GM18507 (cell line): ENCODE results near the gene ASIC5.
"Not testable (repeated sequence)": the region's sequence is repeated elsewhere in the genome, so short reads cannot be mapped to it uniquely, and the experiment has no call there.

ENCODE experiments used
- DNase-seq: peaks from one replicate; pipeline ENCODE4 v3.0.0; 2011; ENCODE audit warnings: low read depth; ENCODE audit not compliant: insufficient read length; ENCODE audit errors: extremely low spot score
- FAIRE-seq: peaks from 2 replicates; lab custom pipeline; 2011; peaks lifted over from hg19 to GRCh38; lab: Jason Lieb, UNC

ASIC5 gene, protein sequence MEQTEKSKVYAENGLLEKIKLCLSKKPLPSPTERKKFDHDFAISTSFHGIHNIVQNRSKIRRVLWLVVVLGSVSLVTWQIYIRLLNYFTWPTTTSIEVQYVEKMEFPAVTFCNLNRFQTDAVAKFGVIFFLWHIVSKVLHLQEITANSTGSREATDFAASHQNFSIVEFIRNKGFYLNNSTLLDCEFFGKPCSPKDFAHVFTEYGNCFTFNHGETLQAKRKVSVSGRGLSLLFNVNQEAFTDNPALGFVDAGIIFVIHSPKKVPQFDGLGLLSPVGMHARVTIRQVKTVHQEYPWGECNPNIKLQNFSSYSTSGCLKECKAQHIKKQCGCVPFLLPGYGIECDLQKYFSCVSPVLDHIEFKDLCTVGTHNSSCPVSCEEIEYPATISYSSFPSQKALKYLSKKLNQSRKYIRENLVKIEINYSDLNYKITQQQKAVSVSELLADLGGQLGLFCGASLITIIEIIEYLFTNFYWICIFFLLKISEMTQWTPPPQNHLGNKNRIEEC

DNA sequence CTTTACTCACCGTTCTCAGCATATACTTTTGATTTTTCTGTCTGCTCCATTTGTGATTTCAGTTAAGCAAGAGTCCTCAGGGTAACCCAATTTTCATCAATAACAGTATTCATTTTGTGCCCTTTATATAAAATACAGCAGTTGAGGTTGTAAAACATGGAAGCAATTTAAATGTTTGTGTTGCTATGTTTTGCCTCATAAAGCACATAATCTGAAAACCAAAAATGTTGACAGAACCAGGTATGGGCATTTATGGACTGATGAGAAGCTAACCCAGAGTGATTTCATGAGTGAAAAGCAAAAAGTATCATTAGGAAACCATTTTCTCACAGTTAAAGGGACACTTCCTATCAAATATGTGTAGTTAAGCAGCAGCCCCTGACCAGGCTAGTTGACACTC, at the start of gene ASIC5:
ASIC5 (minus strand) TSS at position 101 of the 400 bp plus-strand sequence; CDS start at position 50, 51 bp downstream.
- no peak for FAIRE-seq
- no peak for DNase-seq

DNA sequence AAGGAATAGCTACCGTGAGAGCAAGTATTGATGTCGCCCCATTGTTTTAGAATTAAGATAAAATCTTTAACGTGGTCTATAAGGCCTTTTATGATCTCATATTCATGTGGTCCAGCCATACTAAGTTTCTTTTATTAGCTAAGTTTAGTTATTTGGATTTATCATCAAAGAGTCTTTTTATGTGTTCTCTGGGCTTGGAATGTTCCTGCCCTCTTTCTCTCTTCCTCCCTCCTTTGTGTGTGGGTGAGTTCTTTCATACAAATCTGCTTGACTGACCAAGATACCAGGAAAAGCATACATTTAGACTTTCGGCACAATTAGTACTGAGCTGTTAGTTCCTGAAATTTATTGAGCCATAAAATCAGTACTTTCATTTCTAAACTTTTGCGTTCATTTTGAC, 48.7 kb upstream of the ASIC5 start:
- no peak for FAIRE-seq

DNA sequence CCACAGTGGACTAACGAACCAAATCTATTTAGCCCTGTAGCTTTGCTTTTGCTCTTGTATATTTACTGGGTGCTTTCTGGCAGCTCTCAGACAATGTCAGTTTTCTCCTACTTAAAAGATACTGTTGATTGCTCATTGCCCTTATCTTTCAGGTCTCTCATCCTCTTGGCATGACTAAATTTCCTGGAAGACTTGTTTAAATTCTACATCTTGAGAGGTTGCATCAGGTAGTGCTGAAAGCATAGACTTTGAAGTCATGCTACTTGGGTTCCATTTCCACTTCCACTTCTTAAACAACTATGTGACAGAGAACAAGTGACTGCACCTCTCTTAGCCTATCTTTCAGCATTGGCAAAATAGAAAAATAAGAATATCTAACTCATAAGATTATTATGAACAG, 45.8 kb upstream of the ASIC5 start:
- no peak for FAIRE-seq
- DNase-seq, result no peak

More for the DNA sequence above, 48.7 kb upstream of the ASIC5 start:
- DNase-seq, result no peak

DNA sequence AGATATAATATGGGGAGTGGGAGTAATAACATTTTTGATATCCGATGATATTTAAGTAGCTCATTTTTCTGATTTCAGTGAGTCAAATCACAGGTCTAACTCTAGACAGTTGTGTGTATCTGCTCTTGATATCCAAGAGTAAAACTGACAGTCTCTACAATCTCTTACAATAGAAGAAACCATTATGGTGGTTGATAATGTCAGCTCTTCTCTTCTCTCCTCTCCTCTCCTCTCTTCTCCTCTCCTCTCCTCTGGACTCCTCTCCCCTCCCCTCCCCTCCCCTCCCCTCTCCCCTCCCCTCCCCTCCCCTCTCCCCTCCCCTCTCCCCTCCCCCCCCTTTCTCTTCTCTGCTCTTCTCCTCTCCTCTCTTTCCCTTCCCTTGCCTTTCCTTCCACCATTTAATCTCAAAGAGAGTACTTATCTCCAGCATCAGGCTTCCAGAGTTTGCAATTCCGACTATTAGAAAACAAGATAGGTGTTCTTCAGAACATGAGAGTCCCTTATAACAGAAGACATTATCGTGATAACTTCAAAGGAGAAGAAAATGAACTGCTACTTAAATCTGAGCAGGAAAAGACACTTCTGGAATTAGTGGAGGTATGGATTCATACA, 43.6 kb upstream of the ASIC5 start:
- FAIRE-seq, result no peak

DNA sequence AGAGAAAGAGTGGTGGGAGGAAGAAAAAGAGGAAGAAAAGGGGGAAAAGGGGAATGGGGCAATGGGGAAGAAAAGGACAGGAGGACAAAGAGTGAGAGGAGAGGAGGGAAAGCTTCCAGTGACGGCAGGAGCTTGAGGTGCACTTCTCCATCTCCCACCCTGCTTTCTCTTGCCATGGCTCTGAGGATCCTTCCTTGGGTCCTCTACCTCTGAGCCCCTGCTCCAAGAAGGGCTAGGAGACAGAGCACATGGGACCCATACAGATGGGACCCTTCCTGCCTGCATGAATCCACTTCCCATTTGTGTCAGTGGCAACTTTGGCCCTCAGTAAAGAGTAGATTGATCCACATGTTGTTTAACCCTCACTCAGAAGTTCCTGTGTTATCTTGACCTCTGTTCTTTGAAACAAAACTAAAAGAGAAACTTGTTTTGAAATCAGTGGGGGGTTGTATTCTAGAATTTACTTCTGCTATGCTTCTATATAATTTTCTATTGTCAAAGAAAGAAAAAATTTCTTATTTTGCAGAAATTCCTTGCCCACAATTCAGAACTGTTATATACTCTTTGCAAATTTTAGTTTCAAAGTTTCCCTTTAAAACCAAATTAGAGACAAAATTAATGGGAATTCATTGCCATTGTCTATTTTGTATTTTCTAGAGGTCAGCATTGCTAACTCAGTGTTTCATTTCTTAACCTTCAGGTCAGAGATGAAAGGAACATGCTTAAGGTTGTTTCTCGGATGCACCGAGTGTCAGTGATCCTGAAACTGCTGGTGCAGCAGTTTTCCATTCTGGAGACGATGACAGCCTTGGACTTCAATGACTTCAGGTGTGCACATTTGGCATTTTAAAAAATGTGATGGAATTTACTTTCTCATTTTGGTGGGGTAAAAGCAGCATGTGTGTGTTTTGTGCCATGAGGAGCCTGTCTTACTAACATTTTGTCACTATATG, 42.4 kb upstream of the ASIC5 start:
- no peak for DNase-seq
- FAIRE-seq, result no peak

More for the DNA sequence above, 43.6 kb upstream of the ASIC5 start:
- no peak for DNase-seq

DNA sequence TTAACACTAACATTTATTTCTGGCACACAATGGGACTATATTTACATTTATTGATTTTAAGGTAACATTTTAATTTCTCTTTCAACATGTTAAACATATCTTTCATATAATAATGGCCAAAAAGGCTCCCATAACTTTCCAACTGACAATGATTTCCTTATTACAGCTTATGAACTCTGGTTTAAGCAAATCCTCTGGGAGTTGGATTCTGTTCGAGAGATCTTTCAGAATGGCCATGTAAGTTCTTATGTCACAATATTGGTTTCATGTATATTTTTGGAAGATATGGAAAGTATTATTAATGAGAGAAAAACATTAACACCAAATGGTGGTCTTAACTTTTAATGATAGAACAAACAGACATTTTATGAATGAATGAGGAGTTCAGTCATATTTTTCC, 41.5 kb upstream of the ASIC5 start:
- DNase-seq (no peak), FAIRE-seq (no peak)

DNA sequence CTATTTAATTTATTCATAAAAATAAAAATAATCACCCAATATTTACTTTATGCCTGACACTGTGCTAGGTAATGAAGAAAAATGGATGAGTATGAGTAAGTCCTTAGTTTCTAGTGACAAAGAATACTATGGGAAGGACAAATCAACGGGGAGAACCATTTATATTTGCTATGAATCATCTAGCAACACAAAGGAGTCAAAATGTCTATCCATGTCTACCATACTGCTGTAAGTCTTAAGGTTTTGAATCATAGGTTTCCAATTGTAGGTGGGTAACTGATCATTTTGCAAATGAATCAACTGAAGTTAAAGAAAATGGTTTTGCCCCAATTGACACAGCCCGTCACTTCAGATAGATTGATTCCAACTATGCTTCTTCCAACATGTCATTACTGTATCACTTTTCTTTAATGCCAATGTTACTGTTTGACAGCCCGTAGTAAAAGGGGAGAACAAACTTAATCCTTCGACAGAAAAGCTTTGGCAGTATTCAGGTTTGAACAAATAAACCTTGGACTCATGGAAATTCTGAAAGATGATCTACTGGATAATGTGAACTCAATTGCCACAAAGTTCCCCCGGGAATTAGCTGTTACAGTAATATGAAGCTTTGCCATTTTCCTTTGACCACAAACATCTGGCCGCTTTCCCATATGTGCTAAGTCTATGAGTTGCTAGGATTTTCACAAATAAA, 40.6 kb upstream of the ASIC5 start:
- DNase-seq, result no peak
- no peak for FAIRE-seq

DNA sequence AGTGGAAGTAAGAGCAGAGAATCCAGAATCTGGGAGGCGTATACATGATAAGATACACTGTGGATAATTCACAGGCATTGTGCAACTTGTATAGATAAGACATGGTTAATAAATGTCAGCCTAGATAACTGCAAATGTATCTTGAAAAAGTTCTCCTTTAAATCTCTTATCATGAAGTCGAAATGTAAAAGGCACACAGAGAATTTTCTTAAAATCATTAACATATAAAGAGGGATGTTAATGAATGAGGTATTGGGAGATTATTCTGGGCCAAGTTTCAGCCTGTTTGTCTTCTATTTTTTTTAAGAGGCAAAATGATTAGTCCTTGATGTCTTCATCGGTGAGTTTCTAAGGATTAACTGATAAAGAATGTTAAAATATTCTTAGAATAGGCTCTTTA, 38.3 kb upstream of the ASIC5 start:
- no peak for DNase-seq
- FAIRE-seq, result no peak

DNA sequence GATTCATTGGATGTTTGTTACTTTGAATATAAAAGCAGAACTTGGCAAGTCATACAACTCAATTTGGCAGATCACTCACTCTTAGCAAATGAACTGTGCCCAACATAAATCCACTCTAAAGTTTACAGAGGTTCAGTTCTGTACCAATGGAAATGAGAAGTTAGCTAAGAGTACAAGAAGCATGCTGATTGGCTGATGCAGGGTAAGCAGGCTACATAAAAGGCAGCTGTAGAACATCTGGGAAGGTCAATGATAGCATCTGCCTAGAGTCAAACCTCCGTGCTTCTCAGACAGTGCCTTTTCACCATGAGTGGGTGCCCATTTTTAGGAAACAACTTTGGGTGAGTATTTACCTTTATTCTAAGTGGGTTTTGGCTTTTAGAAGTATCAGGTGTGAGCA, 37.4 kb upstream of the ASIC5 start, which contains the start of gene TDO2:
TDO2 (plus strand) TSS at position 244 of the 400 bp plus-strand sequence; CDS start at position 307, 63 bp downstream.
- DNase-seq (no peak), FAIRE-seq (no peak)

DNA sequence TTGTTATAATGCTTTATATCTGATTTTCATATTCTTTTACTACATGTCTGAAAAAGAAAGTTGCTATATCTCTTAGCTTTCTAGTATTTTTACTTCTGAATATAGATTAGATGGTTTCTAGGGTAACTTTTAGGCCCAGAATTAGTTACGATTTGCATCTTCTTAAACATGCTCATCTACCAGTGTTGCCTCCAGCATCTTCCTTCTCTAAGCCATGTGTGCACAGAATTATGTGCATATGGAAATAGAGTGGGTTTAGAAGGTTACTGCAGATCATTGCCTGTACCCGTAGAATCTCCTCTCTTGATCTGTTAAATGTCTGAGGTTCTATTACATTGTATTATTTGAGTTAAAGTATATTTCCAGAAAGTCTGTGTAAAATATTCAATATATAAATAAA, 34.9 kb upstream of the ASIC5 start:
- FAIRE-seq (no peak), DNase-seq (no peak)

DNA sequence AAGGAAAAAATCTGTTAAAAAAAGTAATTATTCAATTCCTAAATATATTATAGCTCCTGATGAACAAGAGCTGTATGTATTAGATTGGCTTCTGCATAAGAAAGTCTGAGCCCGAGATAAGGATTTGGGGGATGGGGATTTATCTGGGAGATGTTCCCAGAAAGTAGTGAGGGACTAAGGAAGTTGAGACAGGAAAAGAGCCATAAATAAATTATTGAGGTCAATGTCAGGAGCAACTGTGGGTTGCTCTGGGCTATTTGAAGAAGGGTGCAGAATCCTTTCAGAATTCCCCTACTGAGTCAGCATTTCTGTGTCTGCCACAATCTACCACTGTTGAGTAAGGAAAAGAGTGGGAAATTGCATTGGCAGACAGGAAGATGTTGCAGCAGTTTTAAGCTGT, 34.3 kb upstream of the ASIC5 start:
- DNase-seq, result no peak
- FAIRE-seq, result no peak

DNA sequence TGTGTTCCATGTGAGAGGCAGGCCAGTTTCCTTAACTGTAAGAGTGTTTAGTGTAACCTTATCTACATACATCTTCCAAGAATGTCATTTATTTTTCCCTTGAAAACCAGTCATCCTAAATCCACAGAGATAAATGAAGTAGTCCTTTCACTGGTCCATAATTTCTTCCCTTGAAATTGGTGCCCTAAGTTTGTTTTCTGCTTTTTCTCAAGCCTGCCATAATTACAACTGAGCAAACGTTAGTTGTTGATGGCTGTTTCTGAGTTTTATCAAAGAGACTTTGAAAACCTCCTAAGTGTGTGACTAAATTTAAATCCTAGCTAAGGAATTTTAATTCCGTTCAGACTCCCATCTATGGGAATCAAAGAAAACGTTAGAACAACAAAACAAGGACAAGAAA, 33.8 kb upstream of the ASIC5 start:
- DNase-seq (no peak), FAIRE-seq (no peak)

DNA sequence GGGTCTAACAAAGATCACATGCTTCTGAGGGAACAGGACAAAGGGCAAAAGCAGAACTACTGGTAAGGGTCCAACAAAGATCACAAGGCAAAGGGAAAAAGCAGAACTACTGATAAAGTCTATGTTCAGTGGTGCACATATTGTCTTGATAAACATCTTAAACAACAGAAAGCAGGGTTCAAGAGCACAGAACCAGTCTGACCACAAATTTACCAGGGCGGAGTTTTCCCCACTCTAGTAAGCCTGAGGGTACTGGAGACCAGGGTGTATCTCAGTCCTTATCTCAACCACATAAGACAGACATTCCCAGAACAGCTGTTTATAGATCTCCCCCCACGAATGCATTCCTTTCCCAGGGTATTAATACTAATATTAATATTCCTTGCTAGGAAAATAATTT, 32.3 kb upstream of the ASIC5 start:
- DNase-seq, FAIRE-seq: not testable (repeated sequence)

DNA sequence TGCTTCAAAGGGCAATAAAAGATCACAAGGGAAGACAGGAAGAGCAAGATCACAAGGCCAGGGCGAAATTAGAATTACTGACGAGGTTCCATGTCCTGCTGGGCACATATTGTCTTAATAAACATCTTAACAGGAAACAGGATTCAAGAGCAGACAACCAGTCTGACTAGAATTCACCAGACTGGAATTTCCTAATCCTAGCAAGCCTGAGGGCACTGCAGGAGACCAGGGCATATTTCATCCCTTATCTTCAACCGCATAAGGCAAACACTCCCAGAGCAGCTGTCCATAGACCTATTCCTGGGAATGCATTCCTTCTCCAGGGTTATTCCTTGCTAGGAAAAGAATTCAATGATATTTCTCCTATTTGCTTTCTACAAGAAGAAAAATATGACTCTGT, 25.0 kb upstream of the ASIC5 start:
- FAIRE-seq, result no peak
- no peak for DNase-seq

DNA sequence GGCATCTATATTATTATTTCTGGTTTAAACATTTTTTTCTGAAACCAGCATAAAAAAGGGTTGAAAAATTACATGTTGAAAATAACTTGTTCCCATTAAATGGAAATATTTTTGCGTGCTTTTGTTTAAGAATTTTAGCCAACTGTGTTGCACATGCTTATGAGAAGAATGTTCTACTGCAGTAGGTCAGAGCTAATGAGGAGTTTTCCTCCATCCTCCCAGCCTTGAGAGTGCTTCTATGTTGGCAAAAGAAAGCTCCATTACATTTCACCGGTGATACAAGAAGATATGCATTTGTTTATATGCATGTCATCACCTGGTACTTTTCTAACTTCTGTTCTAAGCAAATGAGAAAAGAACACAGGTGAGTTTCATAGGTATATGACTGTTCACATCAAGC, 23.9 kb upstream of the ASIC5 start:
- FAIRE-seq, result no peak
- no peak for DNase-seq

DNA sequence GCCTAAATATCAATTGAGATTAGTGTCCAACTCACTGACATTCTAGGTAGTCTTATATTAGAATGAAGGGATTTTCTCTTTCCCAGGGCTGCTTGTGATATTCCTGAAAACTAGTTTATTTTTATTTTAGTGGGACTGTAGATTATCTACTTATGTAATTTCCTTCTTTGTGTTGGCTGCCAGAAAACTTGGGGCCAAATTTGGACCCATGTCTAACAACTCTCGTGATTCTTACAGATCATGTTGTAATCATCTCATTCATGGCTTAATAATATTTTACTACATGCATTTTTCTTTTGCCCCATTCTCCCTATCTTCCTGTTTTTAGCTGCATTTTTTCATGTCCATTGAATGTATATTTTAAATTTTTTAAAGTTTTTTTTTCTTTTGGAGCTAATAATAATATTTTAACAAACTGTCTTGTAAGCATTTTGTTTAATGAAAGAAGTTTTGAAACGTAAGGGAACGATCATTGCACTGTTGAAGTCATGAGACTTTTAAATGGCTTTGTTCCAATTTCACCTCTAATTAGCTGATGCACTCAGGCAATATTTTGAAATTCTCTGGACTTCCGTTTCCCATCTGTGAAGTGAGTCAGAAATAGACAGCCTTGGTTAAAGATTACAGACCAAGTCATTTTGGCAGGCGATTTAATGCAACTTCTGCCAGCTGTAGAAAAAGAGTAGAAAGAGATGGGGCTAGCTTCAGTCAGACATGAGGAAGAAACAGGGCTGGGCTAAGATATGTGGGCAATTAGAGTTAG, 23.1 kb upstream of the ASIC5 start:
- DNase-seq, result peak; percentile 9

DNA sequence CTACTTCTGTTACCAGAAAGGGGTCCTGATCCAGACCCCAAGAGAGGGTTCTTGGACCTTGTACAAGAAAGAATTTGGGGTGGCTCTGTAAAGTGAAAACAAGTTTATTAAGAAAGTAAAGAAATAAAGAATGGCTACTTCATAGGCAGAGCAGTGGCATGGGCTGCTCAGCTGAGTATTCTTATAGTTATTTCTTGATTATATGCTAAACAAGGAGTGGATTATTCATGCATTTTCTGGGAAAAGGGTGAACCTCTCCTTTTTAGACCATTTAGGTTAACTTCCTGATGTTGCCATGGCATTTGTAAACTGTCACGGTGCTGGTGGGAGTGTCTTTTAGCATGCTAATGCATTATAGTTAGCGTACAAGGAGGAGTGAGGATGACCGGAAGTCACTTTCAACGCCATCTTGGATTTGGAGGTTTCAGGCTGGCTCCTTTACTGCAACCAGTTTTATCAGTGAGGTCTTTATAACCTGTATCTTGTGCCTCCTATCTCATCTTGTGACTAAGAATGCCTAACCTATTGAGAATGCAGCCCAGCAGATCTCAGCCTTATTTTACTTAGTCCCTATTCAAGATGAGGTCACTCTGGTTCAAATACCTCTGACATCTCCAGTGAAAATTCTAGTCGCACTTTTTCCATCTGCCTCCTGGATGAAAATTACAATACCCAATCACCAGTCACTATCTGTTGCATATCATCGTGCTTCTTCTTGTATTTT, 21.9 kb upstream of the ASIC5 start:
- no peak for DNase-seq
- no peak for FAIRE-seq

More for the DNA sequence above, 23.1 kb upstream of the ASIC5 start:
- peak; percentile 78 for FAIRE-seq

DNA sequence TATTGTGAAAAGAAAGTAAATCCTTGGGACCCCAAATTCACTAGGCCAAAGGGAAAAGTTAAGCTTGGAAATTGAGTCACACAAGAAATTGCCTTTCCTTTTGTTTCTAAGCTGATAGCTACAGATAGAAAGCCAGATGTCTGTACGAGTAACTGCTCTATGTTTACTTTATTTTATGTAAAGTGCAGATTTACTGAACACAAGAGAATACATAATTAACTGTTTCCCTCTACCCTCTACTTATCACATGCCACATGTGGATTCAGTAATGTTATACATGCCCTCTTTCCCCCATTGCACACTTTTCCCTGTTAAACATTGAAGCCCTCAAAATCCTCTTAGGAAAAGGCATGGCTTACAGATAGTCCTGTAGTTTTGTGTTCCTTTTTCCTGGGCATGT, 21.0 kb upstream of the ASIC5 start:
- no peak for FAIRE-seq
- DNase-seq, result no peak
